ENCODE results near the gene CYP19A1.
A peak's percentile ranks its signal among the peaks of the same experiment; 100 is the strongest.

Gene CYP19A1

GRCh38 chr15:51307811-51308210, 30.6 kb downstream of the CYP19A1 start:
- H3K4me3 ChIP-seq (replicated peaks; ENCODE audit: low read depth, low read length), result no peak overlapping the region
- DNase-seq (ENCODE audit: extremely low read depth, insufficient read length), result no peak
- no peak for TF ChIP-seq CTCF (IDR thresholded peaks at IDR 0.05; ENCODE audit: insufficient read depth, low read length, poor library complexity, severe bottlenecking)

GRCh38 chr15:51307325-51307724, 31.1 kb downstream of the CYP19A1 start:
- Histone ChIP-seq H3K36me3 (ENCODE audit: control insufficient read depth, insufficient read depth, low read length) (no peaks in the 10 kb centered on the region), H3K4me3 (replicated peaks; ENCODE audit: low read depth, low read length) (no peak overlapping the region), H3K27me3 (replicated peaks; ENCODE audit: control insufficient read depth, insufficient read depth, low read length) (no peaks in the 10 kb centered on the region; the same call in none of the 2 replicates)
- DNase-seq (ENCODE audit: extremely low read depth, insufficient read length), result no peak
- no peak for TF ChIP-seq CTCF (IDR thresholded peaks at IDR 0.05; ENCODE audit: insufficient read depth, low read length, poor library complexity, severe bottlenecking)

More at GRCh38 chr15:51307811-51308210, 30.6 kb downstream of the CYP19A1 start:
- Histone ChIP-seq H3K36me3 (ENCODE audit: control insufficient read depth, insufficient read depth, low read length) (no peaks in the 10 kb centered on the region), H3K27me3 (replicated peaks; ENCODE audit: control insufficient read depth, insufficient read depth, low read length) (no peaks in the 10 kb centered on the region; the same call in none of the 2 replicates)

- no peak for DNase-seq (ENCODE audit: extremely low read depth, insufficient read length)
- no peak for TF ChIP-seq CTCF (IDR thresholded peaks at IDR 0.05; ENCODE audit: insufficient read depth, low read length, poor library complexity, severe bottlenecking)
- no peak overlapping the region for H3K4me3 ChIP-seq (replicated peaks; ENCODE audit: low read depth, low read length)
- no peaks in the 10 kb centered on the region; the same call in none of the 2 replicates for H3K27me3 ChIP-seq (replicated peaks; ENCODE audit: control insufficient read depth, insufficient read depth, low read length)
- no peaks in the 10 kb centered on the region for H3K36me3 ChIP-seq (ENCODE audit: control insufficient read depth, insufficient read depth, low read length)
Measured at GRCh38 chr15:51303462-51303980, 34.9 kb downstream of the CYP19A1 start.

- Histone ChIP-seq H3K27me3 (replicated peaks; ENCODE audit: control insufficient read depth, insufficient read depth, low read length) (no peaks in the 10 kb centered on the region; the same call in none of the 2 replicates), H3K36me3 (ENCODE audit: control insufficient read depth, insufficient read depth, low read length) (no peaks in the 10 kb centered on the region), H3K4me3 (replicated peaks; ENCODE audit: low read depth, low read length) (no peak overlapping the region)
- DNase-seq (ENCODE audit: extremely low read depth, insufficient read length), result no peak
- TF ChIP-seq CTCF (IDR thresholded peaks at IDR 0.05; ENCODE audit: insufficient read depth, low read length, poor library complexity, severe bottlenecking), result peak; percentile 33
Measured at GRCh38 chr15:51302480-51302879, 35.9 kb downstream of the CYP19A1 start.

- DNase-seq (ENCODE audit: extremely low read depth, insufficient read length), result no peak
- Histone ChIP-seq H3K36me3 (ENCODE audit: control insufficient read depth, insufficient read depth, low read length) (no peaks in the 10 kb centered on the region), H3K4me3 (replicated peaks; ENCODE audit: low read depth, low read length) (no peak overlapping the region), H3K27me3 (replicated peaks; ENCODE audit: control insufficient read depth, insufficient read depth, low read length) (peaks cover 2% of the 10 kb centered on the region)
- TF ChIP-seq CTCF (IDR thresholded peaks at IDR 0.05; ENCODE audit: insufficient read depth, low read length, poor library complexity, severe bottlenecking), result no peak
Measured at GRCh38 chr15:51299187-51300015, 39.0 kb downstream of the CYP19A1 start.

All from GM06990 (cell line).